ENCODE data around the gene FMN2.
A peak's percentile ranks its signal among the peaks of the same experiment; 100 is the strongest.
"Not testable (repeated sequence)": the region's sequence is repeated elsewhere in the genome, so short reads cannot be mapped to it uniquely, and the experiment has no call there.

FMN2 gene

GRCh38 chr1:240310226-240310925 lies 218.7 kb downstream of the FMN2 start:
- Histone ChIP-seq H3K4me2 (peak overlapping the region in 8 of 11 experiments; percentile 11 to 79 (median 60); a peak in 13 of 22 replicates), H3K27ac (peak overlapping the region in 4 of 11 experiments; percentile 16 to 51 (median 36); a peak in 5 of 22 replicates)

GRCh38 chr1:240312872-240313271 lies 221.2 kb downstream of the FMN2 start:
- H3K36me3 ChIP-seq, result no peaks in the 10 kb centered on the region
- TF ChIP-seq Cebpa-rat (IDR thresholded peaks at IDR 0.05), result peak in 3 of 11 experiments; percentile 31 to 49 (median 45); a peak in 3 of 22 replicates
- no peaks in the 10 kb centered on the region for H3K27me3 ChIP-seq
- peaks cover 0 to 10% (median 0%) of the 10 kb centered on the region in 11 experiments; a peak in 3 of 22 replicates for H3K9me3 ChIP-seq (replicated peaks in 1 of 11)
- peak overlapping the region in 8 of 11 experiments; percentile 21 to 79 (median 66); a peak in 15 of 22 replicates for H3K4me2 ChIP-seq
- H3K9ac ChIP-seq, result peak overlapping the region in 1 of 11 experiments; percentile 38; a peak in 1 of 22 replicates
- peaks cover 4 to 91% (median 55%) of the 10 kb centered on the region in 10 experiments; a peak in 15 of 20 replicates for H3K4me1 ChIP-seq
- H3K27ac ChIP-seq, result peak overlapping the region in 5 of 11 experiments; percentile 6 to 73 (median 53); a peak in 8 of 22 replicates
- H3K4me3 ChIP-seq, result no peak overlapping the region
- H4K20me1 ChIP-seq, result no peaks in the 10 kb centered on the region

More at GRCh38 chr1:240310226-240310925, 218.7 kb downstream of the FMN2 start:
- Histone ChIP-seq H3K36me3 (no peaks in the 10 kb centered on the region), H3K4me3 (no peak overlapping the region), H3K27me3 (no peaks in the 10 kb centered on the region), H3K9me3 (replicated peaks in 1 of 11) (peaks cover 0 to 5% (median 0%) of the 10 kb centered on the region in 11 experiments; a peak in 5 of 22 replicates), H3K4me1 (peaks cover 4 to 73% (median 51%) of the 10 kb centered on the region in 10 experiments; a peak in 15 of 20 replicates), H3K9ac (no peak overlapping the region), H4K20me1 (no peaks in the 10 kb centered on the region)
- TF ChIP-seq Cebpa-rat (IDR thresholded peaks at IDR 0.05), result no peak

- H3K4me2 ChIP-seq, result peak overlapping the region in 2 of 11 experiments; percentile 16 to 43; a peak in 3 of 22 replicates
- H3K9ac ChIP-seq, result no peak overlapping the region
- peaks cover 0 to 16% (median 0%) of the 10 kb centered on the region in 11 experiments; a peak in 3 of 22 replicates for H3K9me3 ChIP-seq (replicated peaks in 1 of 11)
- H4K20me1 ChIP-seq, result no peaks in the 10 kb centered on the region
- H3K27ac ChIP-seq, result no peak overlapping the region
- no peaks in the 10 kb centered on the region for H3K36me3 ChIP-seq
- H3K4me1 ChIP-seq, result peaks cover 4 to 70% (median 37%) of the 10 kb centered on the region in 10 experiments; a peak in 15 of 20 replicates
- no peak overlapping the region for H3K4me3 ChIP-seq
- H3K27me3 ChIP-seq, result no peaks in the 10 kb centered on the region
- TF ChIP-seq Cebpa-rat (IDR thresholded peaks at IDR 0.05), result no peak
Measured at GRCh38 chr1:240314845-240315801, 223.4 kb downstream of the FMN2 start.

GRCh38 chr1:240319998-240320397 lies 228.3 kb downstream of the FMN2 start:
- Histone ChIP-seq H3K9ac (no peak overlapping the region), H3K4me3 (no peak overlapping the region), H3K36me3 (no peaks in the 10 kb centered on the region), H3K27me3 (no peaks in the 10 kb centered on the region), H3K4me1 (peaks cover 0 to 21% (median 7%) of the 10 kb centered on the region in 10 experiments; a peak in 10 of 20 replicates), H3K4me2 (no peak overlapping the region), H3K9me3 (replicated peaks in 1 of 11) (peaks cover 0 to 16% (median 0%) of the 10 kb centered on the region in 11 experiments; a peak in 3 of 22 replicates), H3K27ac (no peak overlapping the region), H4K20me1 (no peaks in the 10 kb centered on the region)
- TF ChIP-seq Cebpa-rat (IDR thresholded peaks at IDR 0.05), result no peak

GRCh38 chr1:240320659-240321058 lies 229.0 kb downstream of the FMN2 start:
- Histone ChIP-seq H3K27ac (no peak overlapping the region), H3K4me2 (no peak overlapping the region), H3K9me3 (replicated peaks in 1 of 11) (peaks cover 0 to 16% (median 0%) of the 10 kb centered on the region in 11 experiments; a peak in 3 of 22 replicates), H3K27me3 (no peaks in the 10 kb centered on the region), H3K9ac (no peak overlapping the region), H3K36me3 (no peaks in the 10 kb centered on the region), H3K4me1 (peaks cover 0 to 15% (median 7%) of the 10 kb centered on the region in 10 experiments; a peak in 10 of 20 replicates), H3K4me3 (no peak overlapping the region), H4K20me1 (no peaks in the 10 kb centered on the region)
- TF ChIP-seq Cebpa-rat (IDR thresholded peaks at IDR 0.05), result no peak

GRCh38 chr1:240322943-240323342 lies 231.3 kb downstream of the FMN2 start:
- TF ChIP-seq Cebpa-rat (IDR thresholded peaks at IDR 0.05), result no peak

GRCh38 chr1:240328382-240328781 lies 236.7 kb downstream of the FMN2 start:
- not testable (repeated sequence) for H3K4me2 ChIP-seq; H3K9ac ChIP-seq; H3K4me1 ChIP-seq; H3K4me3 ChIP-seq; H3K9me3 ChIP-seq (replicated peaks in 1 of 11); H3K27ac ChIP-seq; H4K20me1 ChIP-seq; H3K36me3 ChIP-seq; H3K27me3 ChIP-seq

More at GRCh38 chr1:240322943-240323342, 231.3 kb downstream of the FMN2 start:
- Histone ChIP-seq H3K27ac (no peak overlapping the region), H4K20me1 (no peaks in the 10 kb centered on the region), H3K4me3 (no peak overlapping the region), H3K4me1 (no peaks in the 10 kb centered on the region), H3K4me2 (no peak overlapping the region), H3K27me3 (no peaks in the 10 kb centered on the region), H3K36me3 (no peaks in the 10 kb centered on the region), H3K9ac (no peak overlapping the region), H3K9me3 (replicated peaks in 1 of 11) (peaks cover 0 to 12% (median 0%) of the 10 kb centered on the region in 11 experiments; a peak in 3 of 22 replicates)

- no peaks in the 10 kb centered on the region for H4K20me1 ChIP-seq
- TF ChIP-seq Cebpa-rat (IDR thresholded peaks at IDR 0.05), result no peak
- H3K4me3 ChIP-seq, result no peak overlapping the region
- no peak overlapping the region for H3K9ac ChIP-seq
- peaks cover 0 to 7% (median 0%) of the 10 kb centered on the region in 10 experiments; a peak in 4 of 20 replicates for H3K4me1 ChIP-seq
- no peaks in the 10 kb centered on the region for H3K36me3 ChIP-seq
- H3K27ac ChIP-seq, result no peak overlapping the region
- no peaks in the 10 kb centered on the region for H3K9me3 ChIP-seq (replicated peaks in 1 of 11)
- H3K27me3 ChIP-seq, result no peaks in the 10 kb centered on the region
- no peak overlapping the region for H3K4me2 ChIP-seq
Measured at GRCh38 chr1:240329443-240329842, 237.8 kb downstream of the FMN2 start.

All from BLaER1 treated with 17β-estradiol and CSF1 and Interleukin-3, amounts not matched to agents 10 nM and 100 nM (cell line).